Measurements from ENCODE around the gene XG.
"Not testable (repeated sequence)": the region's sequence is repeated elsewhere in the genome, so short reads cannot be mapped to it uniquely, and the experiment has no call there.

XG gene

GRCh38 chrX:2751874-2752300 lies at the start of gene XG:
Gene XG, plus strand, starts transcription at chrX:2752040. Its CDS starts 235 bp downstream, at chrX:2752275.
- not testable (repeated sequence) for H3K9me3 Mint-ChIP-seq; H3K36me3 Mint-ChIP-seq (ENCODE audit: low read depth); H3K4me1 Mint-ChIP-seq (ENCODE audit: low read depth); H3K4me3 Mint-ChIP-seq; H3K27me3 Mint-ChIP-seq; DNase-seq; H3K27ac Mint-ChIP-seq

- Mint-ChIP-seq H3K4me3 (peak overlapping the region; percentile 59), H3K36me3 (ENCODE audit: low read depth) (peaks cover 73% of the 10 kb centered on the region), H3K9me3 (peaks cover 4% of the 10 kb centered on the region)
These were observed 47.9 kb upstream of the XG start for GRCh38 chrX:2703991-2704369.

GRCh38 chrX:2705046-2705832 lies 46.6 kb upstream of the XG start:
- Mint-ChIP-seq H3K27ac (peak overlapping the region; percentile 86), H3K4me1 (ENCODE audit: low read depth) (peaks cover 94% of the 10 kb centered on the region), H3K4me3 (peak overlapping the region; percentile 4), H3K27me3 (no peaks in the 10 kb centered on the region), H3K9me3 (peaks cover 4% of the 10 kb centered on the region), H3K36me3 (ENCODE audit: low read depth) (peaks cover 65% of the 10 kb centered on the region)
- DNase-seq = no peak

More at GRCh38 chrX:2703991-2704369, 47.9 kb upstream of the XG start:
- peaks cover 92% of the 10 kb centered on the region for H3K4me1 Mint-ChIP-seq (ENCODE audit: low read depth)
- DNase-seq = no peak
- peak overlapping the region; percentile 86 for H3K27ac Mint-ChIP-seq
- H3K27me3 Mint-ChIP-seq = no peaks in the 10 kb centered on the region

- H3K9me3 Mint-ChIP-seq = no peaks in the 10 kb centered on the region
- H3K4me1 Mint-ChIP-seq (ENCODE audit: low read depth) = peaks cover 90% of the 10 kb centered on the region
- H3K36me3 Mint-ChIP-seq (ENCODE audit: low read depth) = peaks cover 49% of the 10 kb centered on the region
- H3K27me3 Mint-ChIP-seq = no peaks in the 10 kb centered on the region
- peak overlapping the region; percentile 55 for H3K4me3 Mint-ChIP-seq
- peak overlapping the region; percentile 99 for H3K27ac Mint-ChIP-seq
- DNase-seq = peak; percentile 68
These were observed 44.5 kb upstream of the XG start for GRCh38 chrX:2707334-2707760.

GRCh38 chrX:2708021-2708420 lies 43.8 kb upstream of the XG start:
- no peak for DNase-seq
- peak overlapping the region; percentile 55 for H3K4me3 Mint-ChIP-seq
- peaks cover 84% of the 10 kb centered on the region for H3K4me1 Mint-ChIP-seq (ENCODE audit: low read depth)
- H3K27ac Mint-ChIP-seq = peak overlapping the region; percentile 99
- no peaks in the 10 kb centered on the region for H3K9me3 Mint-ChIP-seq
- no peaks in the 10 kb centered on the region for H3K27me3 Mint-ChIP-seq
- H3K36me3 Mint-ChIP-seq (ENCODE audit: low read depth) = peaks cover 45% of the 10 kb centered on the region

- peaks cover 77% of the 10 kb centered on the region for H3K4me1 Mint-ChIP-seq (ENCODE audit: low read depth)
- peak overlapping the region; percentile 21 for H3K4me3 Mint-ChIP-seq
These were observed 43.1 kb upstream of the XG start for GRCh38 chrX:2708592-2709188.

GRCh38 chrX:2709556-2709955 lies 42.3 kb upstream of the XG start:
- peak overlapping the region; percentile 99 for H3K27ac Mint-ChIP-seq
- H3K36me3 Mint-ChIP-seq (ENCODE audit: low read depth) = peaks cover 40% of the 10 kb centered on the region
- H3K4me3 Mint-ChIP-seq = peak overlapping the region; percentile 74
- no peaks in the 10 kb centered on the region for H3K9me3 Mint-ChIP-seq
- H3K27me3 Mint-ChIP-seq = no peaks in the 10 kb centered on the region
- DNase-seq = no peak
- H3K4me1 Mint-ChIP-seq (ENCODE audit: low read depth) = peaks cover 73% of the 10 kb centered on the region

More at GRCh38 chrX:2708592-2709188, 43.1 kb upstream of the XG start:
- no peak for DNase-seq
- Mint-ChIP-seq H3K36me3 (ENCODE audit: low read depth) (peaks cover 43% of the 10 kb centered on the region), H3K9me3 (no peaks in the 10 kb centered on the region), H3K27me3 (no peaks in the 10 kb centered on the region), H3K27ac (peak overlapping the region; percentile 99)

GRCh38 chrX:2710041-2710840 lies 41.6 kb upstream of the XG start:
- Mint-ChIP-seq H3K4me1 (ENCODE audit: low read depth) (peaks cover 73% of the 10 kb centered on the region), H3K27me3 (no peaks in the 10 kb centered on the region), H3K36me3 (ENCODE audit: low read depth) (peaks cover 40% of the 10 kb centered on the region), H3K4me3 (peak overlapping the region; percentile 74), H3K27ac (peak overlapping the region; percentile 99), H3K9me3 (no peaks in the 10 kb centered on the region)
- peak; percentile 67 for DNase-seq

- DNase-seq = no peak
- Mint-ChIP-seq H3K36me3 (ENCODE audit: low read depth) (peaks cover 43% of the 10 kb centered on the region), H3K9me3 (no peaks in the 10 kb centered on the region), H3K27ac (peak overlapping the region; percentile 22), H3K4me3 (no peak overlapping the region), H3K27me3 (no peaks in the 10 kb centered on the region), H3K4me1 (ENCODE audit: low read depth) (peaks cover 74% of the 10 kb centered on the region)
These were observed 40.4 kb upstream of the XG start for GRCh38 chrX:2711441-2711840.

GRCh38 chrX:2712428-2712827 lies 39.4 kb upstream of the XG start:
- H3K9me3 Mint-ChIP-seq = no peaks in the 10 kb centered on the region
- no peaks in the 10 kb centered on the region for H3K27me3 Mint-ChIP-seq
- no peak overlapping the region for H3K27ac Mint-ChIP-seq
- no peak overlapping the region for H3K4me3 Mint-ChIP-seq
- H3K4me1 Mint-ChIP-seq (ENCODE audit: low read depth) = peaks cover 75% of the 10 kb centered on the region
- peaks cover 49% of the 10 kb centered on the region for H3K36me3 Mint-ChIP-seq (ENCODE audit: low read depth)
- no peak for DNase-seq

- Mint-ChIP-seq H3K27ac (peak overlapping the region; percentile 50), H3K9me3 (no peaks in the 10 kb centered on the region), H3K4me1 (ENCODE audit: low read depth) (peaks cover 75% of the 10 kb centered on the region), H3K27me3 (no peaks in the 10 kb centered on the region), H3K36me3 (ENCODE audit: low read depth) (peaks cover 50% of the 10 kb centered on the region), H3K4me3 (no peak overlapping the region)
- DNase-seq = no peak
These were observed 38.7 kb upstream of the XG start for GRCh38 chrX:2712890-2713840.

- Mint-ChIP-seq H3K27ac (peak overlapping the region; percentile 76), H3K9me3 (no peaks in the 10 kb centered on the region), H3K36me3 (ENCODE audit: low read depth) (peaks cover 54% of the 10 kb centered on the region), H3K27me3 (no peaks in the 10 kb centered on the region), H3K4me3 (peak overlapping the region; percentile 6), H3K4me1 (ENCODE audit: low read depth) (peaks cover 68% of the 10 kb centered on the region)
- no peak for DNase-seq
These were observed 37.3 kb upstream of the XG start for GRCh38 chrX:2714551-2714950.

- peaks cover 62% of the 10 kb centered on the region for H3K4me1 Mint-ChIP-seq (ENCODE audit: low read depth)
- peaks cover 59% of the 10 kb centered on the region for H3K36me3 Mint-ChIP-seq (ENCODE audit: low read depth)
- H3K27me3 Mint-ChIP-seq = no peaks in the 10 kb centered on the region
- peak overlapping the region; percentile 76 for H3K27ac Mint-ChIP-seq
- no peak overlapping the region for H3K4me3 Mint-ChIP-seq
- no peaks in the 10 kb centered on the region for H3K9me3 Mint-ChIP-seq
- no peak for DNase-seq
These were observed 36.7 kb upstream of the XG start for GRCh38 chrX:2715066-2715600.
